Natural killer cell treated with Interleukin-12 subunit alpha and Interleukin-12 subunit beta and Interleukin-15 and Interleukin-18, amount 100 ng/mL, for 72 hours (primary cell): Measurements from ENCODE around the gene CDC14A. TPM values are rescaled to one million over a fixed set of nuclear protein-coding genes. Genes with fewer than 3 reads are reported as not detected.
"Not testable (repeated sequence)": the region's sequence is repeated elsewhere in the genome, so short reads cannot be mapped to it uniquely, and the experiment has no call there.

ENCODE experiments used
- ATAC-seq, 2 donors: fragments of 150-1000 bp; cut with Tn5 transposase in 1 of 2; sonication (Bioruptor Pico), chemical (Tn5 transposase) in 1 of 2; 2 replicates each; pipeline ENCODE4 v1.10.0; 2021
- DNase-seq: peaks from one replicate; pipeline ENCODE4 v3.0.0; 2022; ENCODE audit warnings: low spot score
- H3K27ac Mint-ChIP-seq, 2 donors: 1 replicate in 1 of 2; 2 replicates in 1 of 2; pipeline ENCODE4 v1.8.0; 2022; ENCODE audit warnings: mixed read lengths in 2 of 2, mild to moderate bottlenecking in 1 of 2, moderate library complexity in 1 of 2
- H3K27me3 Mint-ChIP-seq, 2 donors: 1 replicate in 1 of 2; 2 replicates in 1 of 2; pipeline ENCODE4 v1.8.0; 2022; ENCODE audit warnings: mixed read lengths in 2 of 2
- H3K36me3 Mint-ChIP-seq: one replicate; pipeline ENCODE4 v1.8.0; 2022; ENCODE audit warnings: mixed read lengths
- H3K4me1 Mint-ChIP-seq, 2 donors: 1 replicate in 1 of 2; 2 replicates in 1 of 2; pipeline ENCODE4 v1.8.0; 2022; ENCODE audit warnings: low read depth in 2 of 2, mixed read lengths in 2 of 2, mild to moderate bottlenecking in 1 of 2
- H3K4me3 Mint-ChIP-seq: one replicate; pipeline ENCODE4 v1.8.0; 2022; ENCODE audit warnings: mixed read lengths
- H3K9me3 Mint-ChIP-seq: 2 replicates; pipeline ENCODE4 v1.8.0; 2022; ENCODE audit warnings: mixed read lengths
- total RNA-seq, 2 donors: library from RNA; stranded (reverse); gene quantifications; one replicate each; pipeline ENCODE4 v1.2.3, GENCODE V29; 2022

The CDC14A gene
- total RNA-seq, 2 donors from 2014 or later = 15.0 to 26.9 TPM

GRCh38 chr1:100387209-100387608, 34.9 kb downstream of the CDC14A start:
- no peak for ATAC-seq
- Mint-ChIP-seq H3K4me1 (peaks cover 17 to 31% of the 10 kb centered on the region in 2 donors), H3K9me3 (no peaks in the 10 kb centered on the region), H3K4me3 (peak overlapping the region; percentile 81), H3K36me3 (no peaks in the 10 kb centered on the region), H3K27me3 (no peaks in the 10 kb centered on the region), H3K27ac (peak overlapping the region; percentile 78 to 91)
- no peak for DNase-seq

- no peaks in the 10 kb centered on the region for H3K9me3 Mint-ChIP-seq
- H3K4me1 Mint-ChIP-seq = peaks cover 16 to 35% of the 10 kb centered on the region in 2 donors
- no peaks in the 10 kb centered on the region for H3K27me3 Mint-ChIP-seq
- DNase-seq (no peak), ATAC-seq (no peak)
- H3K4me3 Mint-ChIP-seq = peak overlapping the region; percentile 81
- no peaks in the 10 kb centered on the region for H3K36me3 Mint-ChIP-seq
- H3K27ac Mint-ChIP-seq = peak overlapping the region; percentile 78 to 91
Observed at GRCh38 chr1:100387657-100388350, 35.5 kb downstream of the CDC14A start.

GRCh38 chr1:100390531-100390930, 38.2 kb downstream of the CDC14A start:
- Mint-ChIP-seq H3K27me3 (no peaks in the 10 kb centered on the region), H3K27ac (peak overlapping the region in 1 of 2 donors; percentile 27), H3K36me3 (peaks cover 4% of the 10 kb centered on the region), H3K9me3 (no peaks in the 10 kb centered on the region), H3K4me1 (peaks cover 31 to 51% of the 10 kb centered on the region in 2 donors), H3K4me3 (no peak overlapping the region)
- DNase-seq (no peak), ATAC-seq (no peak)

GRCh38 chr1:100391675-100392074, 39.4 kb downstream of the CDC14A start:
- peaks cover 37 to 57% of the 10 kb centered on the region in 2 donors for H3K4me1 Mint-ChIP-seq
- DNase-seq = no peak
- ATAC-seq = no peak
- H3K36me3 Mint-ChIP-seq = peaks cover 5% of the 10 kb centered on the region
- H3K27me3 Mint-ChIP-seq = no peaks in the 10 kb centered on the region
- H3K4me3 Mint-ChIP-seq = no peak overlapping the region
- no peak overlapping the region for H3K27ac Mint-ChIP-seq
- no peaks in the 10 kb centered on the region for H3K9me3 Mint-ChIP-seq

- Mint-ChIP-seq H3K36me3 (peaks cover 5% of the 10 kb centered on the region), H3K27me3 (no peaks in the 10 kb centered on the region), H3K27ac (peak overlapping the region; percentile 43 to 75), H3K4me1 (peaks cover 45 to 59% of the 10 kb centered on the region in 2 donors), H3K4me3 (no peak overlapping the region), H3K9me3 (no peaks in the 10 kb centered on the region)
- ATAC-seq (no peak), DNase-seq (no peak)
Observed at GRCh38 chr1:100392756-100393155, 40.5 kb downstream of the CDC14A start.

GRCh38 chr1:100394285-100394684, 42.0 kb downstream of the CDC14A start:
- ATAC-seq (no peak), DNase-seq (no peak)
- Mint-ChIP-seq H3K27ac (peak overlapping the region; percentile 26 to 75), H3K4me1 (peaks cover 50 to 64% of the 10 kb centered on the region in 2 donors), H3K36me3 (peaks cover 5% of the 10 kb centered on the region), H3K27me3 (no peaks in the 10 kb centered on the region), H3K4me3 (peak overlapping the region; percentile 37), H3K9me3 (no peaks in the 10 kb centered on the region)

- H3K4me3 Mint-ChIP-seq = peak overlapping the region; percentile 79
- peaks cover 5% of the 10 kb centered on the region for H3K36me3 Mint-ChIP-seq
- H3K27ac Mint-ChIP-seq = peak overlapping the region; percentile 83 to 92
- peaks cover 58 to 67% of the 10 kb centered on the region in 2 donors for H3K4me1 Mint-ChIP-seq
- no peaks in the 10 kb centered on the region for H3K9me3 Mint-ChIP-seq
- DNase-seq = no peak
- ATAC-seq = no peak
- no peaks in the 10 kb centered on the region for H3K27me3 Mint-ChIP-seq
Observed at GRCh38 chr1:100395913-100396312, 43.6 kb downstream of the CDC14A start.

- no peak for DNase-seq
Observed at GRCh38 chr1:100396651-100397050, 44.3 kb downstream of the CDC14A start.

GRCh38 chr1:100397681-100398080, 45.4 kb downstream of the CDC14A start:
- peaks cover 61 to 67% of the 10 kb centered on the region in 2 donors for H3K4me1 Mint-ChIP-seq
- peak overlapping the region; percentile 79 for H3K4me3 Mint-ChIP-seq
- no peaks in the 10 kb centered on the region for H3K27me3 Mint-ChIP-seq
- DNase-seq (no peak), ATAC-seq (peak; percentile 64 to 78)
- peaks cover 5% of the 10 kb centered on the region for H3K36me3 Mint-ChIP-seq
- peak overlapping the region; percentile 83 to 92 for H3K27ac Mint-ChIP-seq
- H3K9me3 Mint-ChIP-seq = no peaks in the 10 kb centered on the region

More at GRCh38 chr1:100396651-100397050, 44.3 kb downstream of the CDC14A start:
- H3K4me1 Mint-ChIP-seq = peaks cover 61 to 71% of the 10 kb centered on the region in 2 donors
- no peaks in the 10 kb centered on the region for H3K9me3 Mint-ChIP-seq
- no peaks in the 10 kb centered on the region for H3K27me3 Mint-ChIP-seq
- peaks cover 5% of the 10 kb centered on the region for H3K36me3 Mint-ChIP-seq
- H3K27ac Mint-ChIP-seq = peak overlapping the region; percentile 83 to 92
- peak overlapping the region; percentile 79 for H3K4me3 Mint-ChIP-seq
- ATAC-seq = peak; percentile 74 to 81

- Mint-ChIP-seq H3K36me3 (peaks cover 5% of the 10 kb centered on the region), H3K4me1 (peaks cover 62 to 70% of the 10 kb centered on the region in 2 donors)
Observed at GRCh38 chr1:100398648-100399047, 46.3 kb downstream of the CDC14A start.

GRCh38 chr1:100400404-100400803, 48.1 kb downstream of the CDC14A start:
- peaks cover 2% of the 10 kb centered on the region for H3K36me3 Mint-ChIP-seq

More at GRCh38 chr1:100398648-100399047, 46.3 kb downstream of the CDC14A start:
- peak overlapping the region; percentile 83 to 92 for H3K27ac Mint-ChIP-seq
- no peaks in the 10 kb centered on the region for H3K27me3 Mint-ChIP-seq
- H3K9me3 Mint-ChIP-seq = no peaks in the 10 kb centered on the region
- no peak for ATAC-seq
- DNase-seq = no peak
- H3K4me3 Mint-ChIP-seq = peak overlapping the region; percentile 79

GRCh38 chr1:100404821-100405220, 52.5 kb downstream of the CDC14A start:
- DNase-seq (no peak), ATAC-seq (no peak)
- Mint-ChIP-seq H3K9me3 (peaks cover 5% of the 10 kb centered on the region), H3K27ac (peak overlapping the region; percentile 1 to 48), H3K27me3 (no peaks in the 10 kb centered on the region), H3K4me1 (peaks cover 59 to 72% of the 10 kb centered on the region in 2 donors), H3K4me3 (peak overlapping the region; percentile 54), H3K36me3 (peaks cover 20% of the 10 kb centered on the region)

More at GRCh38 chr1:100400404-100400803, 48.1 kb downstream of the CDC14A start:
- peak; percentile 68 to 71 for ATAC-seq
- Mint-ChIP-seq H3K4me3 (peak overlapping the region; percentile 80), H3K27ac (peak overlapping the region; percentile 87 to 96), H3K27me3 (no peaks in the 10 kb centered on the region), H3K9me3 (no peaks in the 10 kb centered on the region), H3K4me1 (peaks cover 63 to 69% of the 10 kb centered on the region in 2 donors)
- no peak for DNase-seq

GRCh38 chr1:100405902-100406301, 53.6 kb downstream of the CDC14A start:
- peaks cover 52 to 67% of the 10 kb centered on the region in 2 donors for H3K4me1 Mint-ChIP-seq
- H3K27me3 Mint-ChIP-seq, DNase-seq, ATAC-seq, H3K9me3 Mint-ChIP-seq: not testable (repeated sequence)
- peak overlapping the region; percentile 1 to 48 for H3K27ac Mint-ChIP-seq
- H3K36me3 Mint-ChIP-seq = peaks cover 20% of the 10 kb centered on the region
- H3K4me3 Mint-ChIP-seq = peak overlapping the region; percentile 54

- Mint-ChIP-seq H3K4me1 (peaks cover 63 to 77% of the 10 kb centered on the region in 2 donors), H3K27ac (peak overlapping the region; percentile 39 to 48), H3K36me3 (peaks cover 20% of the 10 kb centered on the region)
Observed at GRCh38 chr1:100407390-100407789, 55.1 kb downstream of the CDC14A start.

More at GRCh38 chr1:100407390-100407789, 55.1 kb downstream of the CDC14A start:
- not testable (repeated sequence) for H3K27me3 Mint-ChIP-seq, H3K9me3 Mint-ChIP-seq, DNase-seq, ATAC-seq
- H3K4me3 Mint-ChIP-seq = peak overlapping the region; percentile 23
